ENCODE data around the gene MED16.

DNA sequence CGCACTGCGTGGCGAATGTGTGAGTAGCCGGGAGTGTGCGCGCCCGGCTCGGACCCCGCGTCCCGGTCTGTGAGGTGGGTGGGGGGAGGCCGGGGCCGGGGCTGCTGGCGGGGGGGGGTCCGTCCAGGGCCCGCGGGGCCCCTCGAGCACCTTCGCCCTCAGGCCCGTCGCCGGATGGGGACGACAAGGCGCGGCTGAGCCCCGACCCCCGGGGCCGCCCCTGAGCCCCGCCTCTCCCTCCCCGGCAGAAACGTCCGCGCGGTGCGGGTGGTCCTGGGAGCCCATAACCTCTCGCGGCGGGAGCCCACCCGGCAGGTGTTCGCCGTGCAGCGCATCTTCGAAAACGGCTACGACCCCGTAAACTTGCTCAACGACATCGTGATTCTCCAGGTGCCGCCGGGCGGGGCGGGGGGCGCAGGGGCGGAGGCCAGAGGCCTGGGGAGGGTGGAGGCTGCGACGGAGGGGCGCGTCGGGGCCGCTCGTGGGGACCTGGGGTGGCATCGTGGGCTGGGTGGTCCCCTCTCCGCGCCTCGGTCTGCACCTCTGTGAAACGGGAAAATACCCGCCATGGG lies 39.9 kb downstream of the MED16 start:
- TF ChIP-seq, protein P1, sequence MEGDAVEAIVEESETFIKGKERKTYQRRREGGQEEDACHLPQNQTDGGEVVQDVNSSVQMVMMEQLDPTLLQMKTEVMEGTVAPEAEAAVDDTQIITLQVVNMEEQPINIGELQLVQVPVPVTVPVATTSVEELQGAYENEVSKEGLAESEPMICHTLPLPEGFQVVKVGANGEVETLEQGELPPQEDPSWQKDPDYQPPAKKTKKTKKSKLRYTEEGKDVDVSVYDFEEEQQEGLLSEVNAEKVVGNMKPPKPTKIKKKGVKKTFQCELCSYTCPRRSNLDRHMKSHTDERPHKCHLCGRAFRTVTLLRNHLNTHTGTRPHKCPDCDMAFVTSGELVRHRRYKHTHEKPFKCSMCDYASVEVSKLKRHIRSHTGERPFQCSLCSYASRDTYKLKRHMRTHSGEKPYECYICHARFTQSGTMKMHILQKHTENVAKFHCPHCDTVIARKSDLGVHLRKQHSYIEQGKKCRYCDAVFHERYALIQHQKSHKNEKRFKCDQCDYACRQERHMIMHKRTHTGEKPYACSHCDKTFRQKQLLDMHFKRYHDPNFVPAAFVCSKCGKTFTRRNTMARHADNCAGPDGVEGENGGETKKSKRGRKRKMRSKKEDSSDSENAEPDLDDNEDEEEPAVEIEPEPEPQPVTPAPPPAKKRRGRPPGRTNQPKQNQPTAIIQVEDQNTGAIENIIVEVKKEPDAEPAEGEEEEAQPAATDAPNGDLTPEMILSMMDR (IDR thresholded peaks at IDR 0.05), result no peak
- TF ChIP-seq POLR2A (IDR thresholded peaks at IDR 0.05), result no peak
